DOHH2 (cell line): ENCODE results near the gene HSPG2.

Experiments used
- H3F3A ChIP-seq: fragments of 200-600 bp; sonication (generic), shearing (Covaris generic); 2 replicates; pipeline ENCODE4 v1.6.0; 2016; ENCODE audit warnings: antibody characterized with exemption, mild to moderate bottlenecking; ENCODE audit not compliant: control insufficient read depth, insufficient read depth
- H3K27ac ChIP-seq: fragments of 200-600 bp; sonication (generic); 2 replicates; pipeline ENCODE4 v1.5.1; 2014; ENCODE audit warnings: low read depth, mild to moderate bottlenecking, low read length, moderate library complexity
- H3K27me3 ChIP-seq: fragments of 200-600 bp; sonication (generic); 2 replicates; pipeline ENCODE4 v1.6.1; 2014; ENCODE audit warnings: mild to moderate bottlenecking, low read length, mixed read lengths; ENCODE audit not compliant: control insufficient read depth
- H3K36me3 ChIP-seq: fragments of 200-600 bp; sonication (generic); 2 replicates; pipeline ENCODE4 v1.6.1; 2014; ENCODE audit warnings: mild to moderate bottlenecking, low read length, moderate library complexity, mixed read lengths; ENCODE audit not compliant: control insufficient read depth
- H3K4me1 ChIP-seq: fragments of 200-600 bp; sonication (generic); 2 replicates; pipeline ENCODE4 v1.6.1; 2014; ENCODE audit warnings: mild to moderate bottlenecking, low read length, mixed read lengths; ENCODE audit not compliant: control insufficient read depth
- H3K4me2 ChIP-seq: fragments of 200-600 bp; sonication (generic); 2 replicates; pipeline ENCODE4 v1.6.0; 2014; ENCODE audit warnings: mild to moderate bottlenecking, low read length, moderate library complexity
- H3K4me3 ChIP-seq: fragments of 200-600 bp; sonication (generic); 2 replicates; pipeline ENCODE4 v1.5.1; 2014; ENCODE audit warnings: mild to moderate bottlenecking, low read length, mixed read lengths
- H3K79me2 ChIP-seq: fragments of 200-600 bp; sonication (generic); 2 replicates; pipeline ENCODE4 v1.6.1; 2014; ENCODE audit warnings: mild to moderate bottlenecking, low read length, mixed read lengths; ENCODE audit not compliant: control insufficient read depth
- H3K9me2 ChIP-seq: fragments of 200-600 bp; sonication (generic); replicated peaks from 2 replicates; pipeline ENCODE4 v1.6.1; 2014; ENCODE audit warnings: mild to moderate bottlenecking, low read length, mixed read lengths; ENCODE audit not compliant: control insufficient read depth
- H3K9me3 ChIP-seq: fragments of 200-600 bp; sonication (generic); 2 replicates; pipeline ENCODE4 v1.6.1; 2014; ENCODE audit warnings: antibody characterized with exemption, low read length, mixed read lengths; ENCODE audit not compliant: control insufficient read depth, insufficient read depth
- H4K20me1 ChIP-seq: fragments of 200-600 bp; sonication (generic); 2 replicates; pipeline ENCODE4 v1.6.0; 2014; ENCODE audit warnings: low read depth, mild to moderate bottlenecking, antibody characterized with exemption, low read length, moderate library complexity; ENCODE audit not compliant: control insufficient read depth, insufficient read depth
- EZH2phosphoT487 ChIP-seq: fragments of 200-600 bp; sonication (generic); IDR thresholded peaks from 2 replicates; pipeline ENCODE4 v1.6.1; 2017; ENCODE audit warnings: borderline replicate concordance, mild to moderate bottlenecking, antibody characterized with exemption, low read length, moderate library complexity, mixed read lengths
- TF ChIP-seq, protein P1 (sequence below): fragments of 200-600 bp; sonication (generic); IDR thresholded peaks from one replicate; pipeline ENCODE4 v1.5.1; 2014; ENCODE audit warnings: antibody characterized with exemption, mild to moderate bottlenecking, low read depth, low read length; ENCODE audit not compliant: poor library complexity, severe bottlenecking

HSPG2 gene

DNA sequence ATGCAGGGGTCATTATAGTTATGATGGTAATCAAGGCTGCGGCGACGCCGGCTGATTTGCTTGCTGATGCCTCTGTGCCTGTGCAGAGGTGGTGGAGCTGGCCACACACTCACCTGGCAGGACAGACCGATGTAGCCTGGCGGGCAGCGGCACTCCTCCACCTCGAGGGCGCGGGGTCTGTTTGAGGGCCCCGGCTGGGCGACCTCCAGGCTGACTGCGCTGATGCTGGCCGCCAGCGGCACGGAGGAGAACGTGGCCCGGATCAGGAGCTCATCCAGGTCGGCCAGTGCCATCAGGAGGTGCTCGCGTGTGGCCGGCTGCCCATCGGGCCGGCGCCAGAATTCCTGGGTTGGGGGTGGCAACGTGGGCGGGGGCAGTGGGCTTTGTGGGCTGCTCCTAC, 72.4 kb downstream of the HSPG2 start:
- Histone ChIP-seq H3K9me3 (no peaks in the 10 kb centered on the region), H3K27ac (no peak overlapping the region), H3K36me3 (no peaks in the 10 kb centered on the region), H3F3A (no peaks in the 10 kb centered on the region), H3K4me2 (no peak overlapping the region), H3K4me1 (no peaks in the 10 kb centered on the region), H3K27me3 (no peaks in the 10 kb centered on the region), H3K9me2 (no peaks in the 10 kb centered on the region), H4K20me1 (no peaks in the 10 kb centered on the region), H3K79me2 (no peaks in the 10 kb centered on the region), H3K4me3 (no peak overlapping the region)
- TF ChIP-seq EZH2phosphoT487: no peak
- TF ChIP-seq, protein P1, sequence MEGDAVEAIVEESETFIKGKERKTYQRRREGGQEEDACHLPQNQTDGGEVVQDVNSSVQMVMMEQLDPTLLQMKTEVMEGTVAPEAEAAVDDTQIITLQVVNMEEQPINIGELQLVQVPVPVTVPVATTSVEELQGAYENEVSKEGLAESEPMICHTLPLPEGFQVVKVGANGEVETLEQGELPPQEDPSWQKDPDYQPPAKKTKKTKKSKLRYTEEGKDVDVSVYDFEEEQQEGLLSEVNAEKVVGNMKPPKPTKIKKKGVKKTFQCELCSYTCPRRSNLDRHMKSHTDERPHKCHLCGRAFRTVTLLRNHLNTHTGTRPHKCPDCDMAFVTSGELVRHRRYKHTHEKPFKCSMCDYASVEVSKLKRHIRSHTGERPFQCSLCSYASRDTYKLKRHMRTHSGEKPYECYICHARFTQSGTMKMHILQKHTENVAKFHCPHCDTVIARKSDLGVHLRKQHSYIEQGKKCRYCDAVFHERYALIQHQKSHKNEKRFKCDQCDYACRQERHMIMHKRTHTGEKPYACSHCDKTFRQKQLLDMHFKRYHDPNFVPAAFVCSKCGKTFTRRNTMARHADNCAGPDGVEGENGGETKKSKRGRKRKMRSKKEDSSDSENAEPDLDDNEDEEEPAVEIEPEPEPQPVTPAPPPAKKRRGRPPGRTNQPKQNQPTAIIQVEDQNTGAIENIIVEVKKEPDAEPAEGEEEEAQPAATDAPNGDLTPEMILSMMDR: no peak

GRCh38 chr1:21863981-21864380, 73.1 kb downstream of the HSPG2 start:
- H3F3A ChIP-seq: no peaks in the 10 kb centered on the region
- H3K4me1 ChIP-seq: no peaks in the 10 kb centered on the region
- no peaks in the 10 kb centered on the region for H3K27me3 ChIP-seq
- H3K9me2 ChIP-seq: no peaks in the 10 kb centered on the region
- no peak overlapping the region for H3K4me3 ChIP-seq
- H3K36me3 ChIP-seq: no peaks in the 10 kb centered on the region
- H3K9me3 ChIP-seq: no peaks in the 10 kb centered on the region
- no peaks in the 10 kb centered on the region for H4K20me1 ChIP-seq
- no peak for TF ChIP-seq EZH2phosphoT487
- TF ChIP-seq, protein P1: no peak
- no peak overlapping the region for H3K27ac ChIP-seq
- H3K4me2 ChIP-seq: no peak overlapping the region
- no peaks in the 10 kb centered on the region for H3K79me2 ChIP-seq

DNA sequence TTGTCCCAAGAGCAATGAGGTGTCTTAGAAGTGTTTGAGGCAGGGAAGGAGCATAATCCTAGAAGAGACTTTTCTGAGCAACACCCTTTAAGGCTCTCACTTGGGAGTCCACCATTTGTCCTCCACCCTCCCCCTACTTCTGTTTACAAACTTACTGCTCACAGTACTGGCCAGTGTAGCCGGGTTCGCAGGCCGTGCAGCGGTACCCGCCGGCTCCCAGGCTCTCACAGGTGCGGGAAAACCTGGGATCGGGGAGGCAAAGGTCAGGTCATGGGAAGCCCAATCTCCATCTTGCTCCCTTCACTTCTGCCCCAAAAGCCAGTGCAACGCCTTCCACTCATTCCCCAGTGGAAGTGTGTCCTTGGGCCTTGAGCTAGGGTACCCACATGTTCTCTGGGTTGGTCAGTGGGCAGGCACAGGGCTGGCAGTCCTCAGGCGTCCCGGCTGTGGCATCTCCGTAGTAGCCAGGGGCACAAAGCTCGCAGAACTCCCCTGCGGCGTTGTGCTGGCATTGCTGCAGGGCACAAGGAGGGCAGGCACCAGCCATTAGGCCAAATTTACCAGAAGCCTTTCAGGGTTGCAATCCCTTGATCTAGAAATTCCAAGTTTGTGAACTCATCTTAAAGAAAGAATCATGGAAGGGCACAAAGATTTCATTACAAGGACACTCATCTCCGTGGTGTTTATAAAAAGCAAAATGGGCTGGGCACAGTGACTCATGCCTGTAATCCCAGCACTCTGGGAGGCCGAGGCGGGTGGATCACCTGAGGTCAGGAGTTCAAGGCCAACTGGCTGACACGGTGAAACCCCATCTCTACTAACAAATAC, 75.3 kb downstream of the HSPG2 start:
- no peaks in the 10 kb centered on the region for H4K20me1 ChIP-seq
- H3K4me1 ChIP-seq: no peaks in the 10 kb centered on the region
- H3K27ac ChIP-seq: no peak overlapping the region
- TF ChIP-seq, protein P1: no peak
- TF ChIP-seq EZH2phosphoT487: no peak
- H3K9me3 ChIP-seq: no peaks in the 10 kb centered on the region
- no peaks in the 10 kb centered on the region for H3K36me3 ChIP-seq
- H3K4me3 ChIP-seq: no peak overlapping the region
- no peaks in the 10 kb centered on the region for H3K9me2 ChIP-seq
- H3K4me2 ChIP-seq: no peak overlapping the region
- H3F3A ChIP-seq: no peaks in the 10 kb centered on the region
- no peaks in the 10 kb centered on the region for H3K79me2 ChIP-seq
- no peaks in the 10 kb centered on the region for H3K27me3 ChIP-seq
